Right atrium auricular region (tissue), 2 donors: Measurements from ENCODE around the gene ZBTB16. TPM values are rescaled to one million over a fixed set of nuclear protein-coding genes. Genes with fewer than 3 reads are reported as not detected.

ENCODE experiments used
- DNase-seq: peaks from one replicate; pipeline ENCODE4 v3.0.0-alpha.2; 2019; ENCODE audit warnings: low spot score
- H3K27ac ChIP-seq, 2 donors: fragments of 200-600 bp; sonication (generic); 1 replicate in 1 of 2; 2 replicates in 1 of 2; pipeline ENCODE4 v1.5.1; 2016 to 2019
- H3K27me3 ChIP-seq, 2 donors: fragments of 200-600 bp; sonication (generic); one replicate each; pipeline versions ENCODE4 v1.5.1 to v1.6.0; 2017 to 2019
- H3K36me3 ChIP-seq: fragments of 200-600 bp; sonication (generic); one replicate; pipeline ENCODE4 v1.5.1; 2016
- H3K4me1 ChIP-seq, 2 donors: fragments of 200-600 bp; sonication (generic); one replicate each; pipeline versions ENCODE4 v1.5.1 to v1.6.0; 2017 to 2019
- H3K4me3 ChIP-seq, 2 donors: fragments of 200-600 bp; sonication (generic); 1 replicate in 1 of 2; 2 replicates in 1 of 2; pipeline ENCODE4 v1.5.1; 2017 to 2019; ENCODE audit warnings: mild to moderate bottlenecking in 1 of 2, moderate library complexity in 1 of 2
- H3K9me3 ChIP-seq, 2 donors: fragments of 200-600 bp; sonication (generic); one replicate each; pipeline ENCODE4 v1.5.1; 2019
- total RNA-seq, 2 donors: library from RNA; depleted of rRNA; stranded (reverse); fragments of >200 nt; gene quantifications; one replicate each; pipeline ENCODE4 v1.1.0, GENCODE V29; 2016
- TF ChIP-seq, protein P1 (sequence below), 2 donors: fragments of 200-600 bp; sonication (generic); IDR thresholded peaks; one replicate each; pipeline ENCODE4 v1.5.1; 2019; ENCODE audit warnings: antibody characterized with exemption in 2 of 2

ZBTB16 gene
- total RNA-seq, 2 donors from 2014 or later, result 65.5 to 101 TPM

DNA sequence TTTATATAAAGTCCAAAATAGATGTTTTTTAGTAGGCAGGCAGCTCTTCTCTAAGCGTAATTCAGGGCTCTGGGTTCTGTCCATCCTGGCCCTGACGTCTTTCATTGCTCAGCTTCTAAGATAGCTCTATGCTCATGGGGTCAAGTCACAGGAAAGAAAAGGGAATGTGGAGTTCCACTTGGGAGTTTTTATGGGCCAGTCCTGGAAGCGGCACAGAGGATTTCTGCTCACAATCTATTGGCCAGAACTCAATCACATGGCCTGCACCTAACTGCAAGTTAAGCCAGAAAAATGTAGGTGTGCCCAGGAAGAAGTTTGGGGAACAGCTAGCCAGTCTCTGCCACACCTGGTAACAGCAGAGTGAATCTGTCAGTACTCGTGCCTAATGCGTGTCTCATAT lies 7.4 kb upstream of the ZBTB16 start:
- Histone ChIP-seq H3K36me3 (no peaks in the 10 kb centered on the region), H3K4me3 (no peak overlapping the region), H3K27me3 (no peaks in the 10 kb centered on the region), H3K9me3 (no peaks in the 10 kb centered on the region), H3K27ac (no peak overlapping the region), H3K4me1 (peaks cover 0 to 4% of the 10 kb centered on the region in 2 donors)
- no peak for DNase-seq
- TF ChIP-seq, protein P1, sequence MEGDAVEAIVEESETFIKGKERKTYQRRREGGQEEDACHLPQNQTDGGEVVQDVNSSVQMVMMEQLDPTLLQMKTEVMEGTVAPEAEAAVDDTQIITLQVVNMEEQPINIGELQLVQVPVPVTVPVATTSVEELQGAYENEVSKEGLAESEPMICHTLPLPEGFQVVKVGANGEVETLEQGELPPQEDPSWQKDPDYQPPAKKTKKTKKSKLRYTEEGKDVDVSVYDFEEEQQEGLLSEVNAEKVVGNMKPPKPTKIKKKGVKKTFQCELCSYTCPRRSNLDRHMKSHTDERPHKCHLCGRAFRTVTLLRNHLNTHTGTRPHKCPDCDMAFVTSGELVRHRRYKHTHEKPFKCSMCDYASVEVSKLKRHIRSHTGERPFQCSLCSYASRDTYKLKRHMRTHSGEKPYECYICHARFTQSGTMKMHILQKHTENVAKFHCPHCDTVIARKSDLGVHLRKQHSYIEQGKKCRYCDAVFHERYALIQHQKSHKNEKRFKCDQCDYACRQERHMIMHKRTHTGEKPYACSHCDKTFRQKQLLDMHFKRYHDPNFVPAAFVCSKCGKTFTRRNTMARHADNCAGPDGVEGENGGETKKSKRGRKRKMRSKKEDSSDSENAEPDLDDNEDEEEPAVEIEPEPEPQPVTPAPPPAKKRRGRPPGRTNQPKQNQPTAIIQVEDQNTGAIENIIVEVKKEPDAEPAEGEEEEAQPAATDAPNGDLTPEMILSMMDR (IDR thresholded peaks at IDR 0.05), result no peak

DNA sequence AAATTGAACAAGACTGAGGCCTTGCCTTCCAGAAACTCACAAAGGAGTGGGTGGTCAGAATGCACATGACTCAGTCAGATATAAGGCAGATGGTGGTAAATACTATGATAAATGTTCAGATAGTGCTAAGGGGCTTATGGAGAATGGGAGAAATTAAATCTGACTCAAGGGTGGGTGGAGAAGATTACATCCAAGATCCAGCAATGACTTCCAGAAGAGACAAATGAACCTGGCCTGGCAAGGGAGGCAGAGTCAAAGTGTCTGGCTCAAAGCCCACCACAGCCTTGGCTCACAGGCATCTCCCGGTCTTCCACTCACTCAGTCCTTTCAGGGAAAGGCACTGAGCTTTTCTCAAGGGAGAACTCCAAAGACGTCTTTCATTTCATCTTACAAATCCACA lies 6.1 kb upstream of the ZBTB16 start:
- DNase-seq, result no peak
- H3K27me3 ChIP-seq, result no peaks in the 10 kb centered on the region
- no peak overlapping the region for H3K4me3 ChIP-seq
- TF ChIP-seq, protein P1 (IDR thresholded peaks at IDR 0.05), result no peak
- no peak overlapping the region for H3K27ac ChIP-seq
- peaks cover 0 to 17% of the 10 kb centered on the region in 2 donors for H3K4me1 ChIP-seq
- H3K9me3 ChIP-seq, result no peaks in the 10 kb centered on the region
- no peaks in the 10 kb centered on the region for H3K36me3 ChIP-seq

DNA sequence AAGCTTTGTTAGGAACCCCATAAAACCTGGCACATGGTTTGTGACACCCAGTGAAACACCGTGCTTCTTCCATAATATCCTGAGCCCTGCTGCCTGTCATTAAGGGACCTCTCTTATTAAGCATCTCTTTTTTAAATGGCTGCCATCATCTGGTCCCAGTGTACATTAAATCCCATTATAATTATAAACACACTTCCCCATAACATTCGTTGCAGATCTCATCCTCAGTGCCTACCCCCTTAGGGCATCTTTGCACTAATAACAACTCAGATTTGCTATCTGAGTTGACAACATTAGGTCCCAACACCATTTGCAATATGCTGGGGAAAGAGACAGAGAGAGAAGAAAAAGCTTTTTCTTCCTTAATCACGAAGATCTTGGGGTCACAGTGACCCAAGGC lies 4.7 kb upstream of the ZBTB16 start:
- DNase-seq, result no peak
- Histone ChIP-seq H3K27me3 (no peaks in the 10 kb centered on the region), H3K4me1 (peaks cover 0 to 24% of the 10 kb centered on the region in 2 donors), H3K9me3 (no peaks in the 10 kb centered on the region), H3K4me3 (no peak overlapping the region), H3K36me3 (no peaks in the 10 kb centered on the region), H3K27ac (no peak overlapping the region)
- TF ChIP-seq, protein P1 (IDR thresholded peaks at IDR 0.05), result no peak

DNA sequence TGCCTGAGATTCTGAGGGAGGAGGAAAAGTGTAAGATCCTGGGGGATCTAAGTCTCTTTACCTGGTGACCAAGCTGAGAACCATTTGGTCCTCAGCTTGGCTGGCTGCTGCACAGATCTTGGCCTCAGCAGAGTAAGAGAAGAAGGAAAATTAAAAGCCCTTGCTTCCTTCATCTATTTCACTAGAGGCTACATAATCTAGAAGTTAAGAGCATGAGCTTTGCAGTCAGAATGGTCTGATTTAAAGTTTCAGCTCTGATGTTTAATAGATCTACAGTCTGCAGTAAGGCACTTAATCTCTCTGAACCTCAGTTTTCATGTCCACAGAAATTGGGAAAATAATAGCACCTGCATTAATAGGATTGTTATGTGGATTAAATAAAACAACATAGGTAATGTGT lies 3.1 kb upstream of the ZBTB16 start:
- peaks cover 0 to 24% of the 10 kb centered on the region in 2 donors for H3K4me1 ChIP-seq
- TF ChIP-seq, protein P1 (IDR thresholded peaks at IDR 0.05), result no peak
- peaks cover 16% of the 10 kb centered on the region for H3K36me3 ChIP-seq
- H3K27ac ChIP-seq, result peak overlapping the region in 1 of 2 donors; percentile 100
- no peak overlapping the region for H3K4me3 ChIP-seq
- DNase-seq, result no peak
- H3K9me3 ChIP-seq, result no peaks in the 10 kb centered on the region
- no peaks in the 10 kb centered on the region for H3K27me3 ChIP-seq

DNA sequence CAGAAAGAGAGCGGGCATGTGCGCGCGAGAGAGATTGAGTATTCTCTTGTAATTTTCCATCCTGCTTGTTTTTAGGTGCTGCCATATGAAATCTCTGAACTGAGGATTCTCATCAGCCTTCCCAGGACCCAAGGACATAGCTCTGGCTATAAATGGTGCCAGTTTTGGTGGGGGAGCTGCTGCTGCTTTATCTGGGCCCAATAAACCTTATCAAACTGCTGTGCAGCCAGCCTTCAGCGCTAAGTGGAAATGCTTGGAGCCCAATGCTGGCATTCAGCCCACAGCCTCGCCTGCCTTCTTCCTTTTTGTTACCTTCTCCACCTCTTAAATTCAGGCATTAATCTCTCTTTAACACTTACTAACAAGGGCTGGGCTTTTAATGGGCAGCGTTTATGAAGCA lies 2.4 kb upstream of the ZBTB16 start:
- peaks cover 0 to 28% of the 10 kb centered on the region in 2 donors for H3K4me1 ChIP-seq
- no peaks in the 10 kb centered on the region for H3K27me3 ChIP-seq
- peak overlapping the region; percentile 100 for H3K27ac ChIP-seq
- peaks cover 18% of the 10 kb centered on the region for H3K36me3 ChIP-seq
- H3K9me3 ChIP-seq, result no peaks in the 10 kb centered on the region
- DNase-seq, result no peak
- TF ChIP-seq, protein P1 (IDR thresholded peaks at IDR 0.05), result no peak
- H3K4me3 ChIP-seq, result no peak overlapping the region

DNA sequence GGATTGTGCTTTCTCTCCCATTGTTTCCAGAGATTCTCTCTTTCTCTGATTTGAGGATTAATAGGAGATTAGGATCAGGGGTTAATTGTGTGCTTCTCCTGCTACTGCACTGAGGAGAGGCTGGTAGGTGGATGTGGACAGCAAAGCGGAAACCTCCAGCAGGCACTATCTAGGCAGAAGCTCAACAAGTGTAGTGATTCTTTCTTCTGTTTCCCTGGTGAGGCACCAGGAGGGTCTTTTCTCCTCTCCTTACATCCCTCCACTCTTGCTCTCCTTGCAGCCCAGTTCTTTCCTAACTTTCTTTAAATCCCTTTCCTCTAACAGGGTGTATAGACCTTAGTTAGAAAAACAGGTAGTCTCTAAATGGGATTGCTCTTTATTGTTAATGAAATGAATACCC lies 1.9 kb upstream of the ZBTB16 start:
- Histone ChIP-seq H3K36me3 (peaks cover 21% of the 10 kb centered on the region), H3K27me3 (no peaks in the 10 kb centered on the region), H3K9me3 (no peaks in the 10 kb centered on the region), H3K4me1 (peaks cover 0 to 32% of the 10 kb centered on the region in 2 donors), H3K27ac (peak overlapping the region; percentile 100), H3K4me3 (no peak overlapping the region)
- TF ChIP-seq, protein P1 (IDR thresholded peaks at IDR 0.05), result no peak
- DNase-seq, result no peak
